Neural cell (in vitro differentiated cells): ENCODE measurements around the gene SLC22A16. TPM values are rescaled to one million over a fixed set of nuclear protein-coding genes. Genes with fewer than 3 reads are reported as not detected.

Experiments
- H2AFZ ChIP-seq: fragments of 200-600, 300-800 bp; sonication (generic), shearing (Covaris generic); 2 replicates; pipeline ENCODE4 v1.6.0; 2014; ENCODE audit warnings: low read depth, mild to moderate bottlenecking, antibody characterized with exemption, low read length, moderate library complexity
- H3F3A ChIP-seq: fragments of 200-600 bp; shearing (Covaris generic); 2 replicates; pipeline ENCODE4 v1.6.1; 2016; ENCODE audit warnings: mild to moderate bottlenecking, moderate library complexity, mixed read lengths, antibody characterized with exemption, low read length; ENCODE audit not compliant: insufficient read depth, poor library complexity, severe bottlenecking
- H3K27ac ChIP-seq: fragments of 200-600, 300-800 bp; sonication (generic), shearing (Covaris generic); 2 replicates; pipeline ENCODE4 v1.5.1; 2014; ENCODE audit warnings: mild to moderate bottlenecking, low read length, moderate library complexity
- H3K27me3 ChIP-seq: fragments of 300-800, 200-600 bp; sonication (generic), shearing (Covaris generic); 2 replicates; pipeline ENCODE4 v1.6.0; 2014; ENCODE audit warnings: mild to moderate bottlenecking, low read depth, low read length, moderate library complexity; ENCODE audit not compliant: insufficient read depth
- H3K36me3 ChIP-seq: fragments of 300-800, 200-600 bp; sonication (generic), shearing (Covaris generic); 2 replicates; pipeline ENCODE4 v1.5.1; 2014; ENCODE audit warnings: mild to moderate bottlenecking, antibody characterized with exemption, low read length, moderate library complexity; ENCODE audit not compliant: insufficient read depth
- H3K4me2 ChIP-seq: fragments of 300-800, 200-600 bp; sonication (generic), shearing (Covaris generic); 2 replicates; pipeline ENCODE4 v1.6.0; 2014; ENCODE audit warnings: mild to moderate bottlenecking, low read length
- H3K4me3 ChIP-seq: fragments of 300-800, 200-600 bp; sonication (generic), shearing (Covaris generic); 2 replicates; pipeline ENCODE4 v1.5.1; 2014; ENCODE audit warnings: mild to moderate bottlenecking, low read length, moderate library complexity
- H3K79me2 ChIP-seq: fragments of 200-600 bp; shearing (Covaris generic); replicated peaks from 2 replicates; pipeline ENCODE4 v1.6.0; 2014; ENCODE audit warnings: mild to moderate bottlenecking, low read length, moderate library complexity; ENCODE audit not compliant: insufficient read depth
- H3K9ac ChIP-seq: fragments of 300-800, 200-600 bp; sonication (generic), shearing (Covaris generic); 2 replicates; pipeline ENCODE4 v1.6.1; 2016; ENCODE audit warnings: mild to moderate bottlenecking, low read length, mixed read lengths
- H3K9me2 ChIP-seq: fragments of 200-600 bp; shearing (Covaris generic); 2 replicates; pipeline ENCODE4 v1.6.1; 2016; ENCODE audit warnings: mild to moderate bottlenecking, low read length, mixed read lengths; ENCODE audit not compliant: insufficient read depth
- H3K9me3 ChIP-seq: fragments of 200-600, 300-800 bp; sonication (generic), shearing (Covaris generic); 2 replicates; pipeline ENCODE4 v1.6.1; 2016; ENCODE audit warnings: mild to moderate bottlenecking, mixed run types, low read length, moderate library complexity, mixed read lengths
- H4K20me1 ChIP-seq: fragments of 200-600 bp; shearing (Covaris generic); 2 replicates; pipeline ENCODE4 v1.6.1; 2016; ENCODE audit warnings: mild to moderate bottlenecking, mixed run types; ENCODE audit not compliant: insufficient read depth
- EP300 ChIP-seq: fragments of 450-650 bp; conservative IDR thresholded peaks from 2 replicates; pipeline ENCODE4 v1.6.1; 2014; ENCODE audit warnings: antibody characterized with exemption, mild to moderate bottlenecking, moderate library complexity; ENCODE audit not compliant: poor library complexity, severe bottlenecking
- EZH2 ChIP-seq: fragments of 200-600, 300-800 bp; shearing (Covaris generic), sonication (generic); IDR thresholded peaks from 2 replicates; pipeline ENCODE4 v1.6.1; 2014; ENCODE audit warnings: antibody characterized with exemption, low read length, borderline replicate concordance, mild to moderate bottlenecking; ENCODE audit not compliant: insufficient read depth, poor library complexity, severe bottlenecking
- MXI1 ChIP-seq: fragments of 450-650 bp; conservative IDR thresholded peaks from 2 replicates; pipeline ENCODE4 v1.6.1; 2014; ENCODE audit warnings: antibody characterized with exemption, mild to moderate bottlenecking; ENCODE audit not compliant: poor library complexity, severe bottlenecking
- POLR2AphosphoS5 ChIP-seq: IDR thresholded peaks from 2 replicates; pipeline ENCODE4 v1.6.1; 2012
- RAD21 ChIP-seq: fragments of 450-650 bp; conservative IDR thresholded peaks from 2 replicates; pipeline ENCODE4 v1.6.1; 2014; ENCODE audit warnings: antibody characterized with exemption, mild to moderate bottlenecking, moderate library complexity
- SMC3 ChIP-seq: fragments of 450-650 bp; conservative IDR thresholded peaks from 2 replicates; pipeline ENCODE4 v1.6.1; 2014; ENCODE audit warnings: antibody characterized with exemption, mild to moderate bottlenecking, moderate library complexity; ENCODE audit not compliant: poor library complexity
- TAF1 ChIP-seq: IDR thresholded peaks from 2 replicates; pipeline ENCODE4 v1.6.1; 2012; ENCODE audit warnings: low read depth
- polyA plus RNA-seq: library from polyadenylated mRNA; depleted of rRNA; stranded (reverse); fragments of >200 nt; gene quantifications from 2 replicates; pipeline ENCODE4 v1.2.3, GENCODE V29; 2014
- TF ChIP-seq, protein P1 (sequence below): IDR thresholded peaks from 2 replicates; pipeline ENCODE4 v1.6.1; 2012; ENCODE audit warnings: borderline replicate concordance
- TF ChIP-seq, protein P2 (sequence below): fragments of 450-650 bp; IDR thresholded peaks from 2 replicates; pipeline ENCODE4 v1.5.1; 2014; ENCODE audit warnings: antibody characterized with exemption, mild to moderate bottlenecking, moderate library complexity; ENCODE audit not compliant: poor library complexity, severe bottlenecking

Gene SLC22A16
- polyA plus RNA-seq, 1 donor from 2014 or later: not detected

GRCh38 chr6:110462884-110463481 is 13.4 kb downstream of the SLC22A16 start:
- Histone ChIP-seq H3K36me3 (no peaks in the 10 kb centered on the region), H3K9ac (no peak overlapping the region), H3K9me3 (peaks cover 6% of the 10 kb centered on the region), H3K27me3 (no peaks in the 10 kb centered on the region), H3F3A (no peaks in the 10 kb centered on the region), H3K27ac (no peak overlapping the region), H2AFZ (no peak overlapping the region), H3K4me3 (no peak overlapping the region), H3K79me2 (no peaks in the 10 kb centered on the region), H3K9me2 (no peaks in the 10 kb centered on the region), H4K20me1 (no peaks in the 10 kb centered on the region), H3K4me2 (no peak overlapping the region)
- TF ChIP-seq MXI1: no peak
- no peak for TF ChIP-seq SMC3
- no peak for TF ChIP-seq RAD21
- TF ChIP-seq, protein P1, sequence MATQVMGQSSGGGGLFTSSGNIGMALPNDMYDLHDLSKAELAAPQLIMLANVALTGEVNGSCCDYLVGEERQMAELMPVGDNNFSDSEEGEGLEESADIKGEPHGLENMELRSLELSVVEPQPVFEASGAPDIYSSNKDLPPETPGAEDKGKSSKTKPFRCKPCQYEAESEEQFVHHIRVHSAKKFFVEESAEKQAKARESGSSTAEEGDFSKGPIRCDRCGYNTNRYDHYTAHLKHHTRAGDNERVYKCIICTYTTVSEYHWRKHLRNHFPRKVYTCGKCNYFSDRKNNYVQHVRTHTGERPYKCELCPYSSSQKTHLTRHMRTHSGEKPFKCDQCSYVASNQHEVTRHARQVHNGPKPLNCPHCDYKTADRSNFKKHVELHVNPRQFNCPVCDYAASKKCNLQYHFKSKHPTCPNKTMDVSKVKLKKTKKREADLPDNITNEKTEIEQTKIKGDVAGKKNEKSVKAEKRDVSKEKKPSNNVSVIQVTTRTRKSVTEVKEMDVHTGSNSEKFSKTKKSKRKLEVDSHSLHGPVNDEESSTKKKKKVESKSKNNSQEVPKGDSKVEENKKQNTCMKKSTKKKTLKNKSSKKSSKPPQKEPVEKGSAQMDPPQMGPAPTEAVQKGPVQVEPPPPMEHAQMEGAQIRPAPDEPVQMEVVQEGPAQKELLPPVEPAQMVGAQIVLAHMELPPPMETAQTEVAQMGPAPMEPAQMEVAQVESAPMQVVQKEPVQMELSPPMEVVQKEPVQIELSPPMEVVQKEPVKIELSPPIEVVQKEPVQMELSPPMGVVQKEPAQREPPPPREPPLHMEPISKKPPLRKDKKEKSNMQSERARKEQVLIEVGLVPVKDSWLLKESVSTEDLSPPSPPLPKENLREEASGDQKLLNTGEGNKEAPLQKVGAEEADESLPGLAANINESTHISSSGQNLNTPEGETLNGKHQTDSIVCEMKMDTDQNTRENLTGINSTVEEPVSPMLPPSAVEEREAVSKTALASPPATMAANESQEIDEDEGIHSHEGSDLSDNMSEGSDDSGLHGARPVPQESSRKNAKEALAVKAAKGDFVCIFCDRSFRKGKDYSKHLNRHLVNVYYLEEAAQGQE: no peak
- no peak for TF ChIP-seq POLR2AphosphoS5
- no peak for TF ChIP-seq EP300
- TF ChIP-seq, protein P2, sequence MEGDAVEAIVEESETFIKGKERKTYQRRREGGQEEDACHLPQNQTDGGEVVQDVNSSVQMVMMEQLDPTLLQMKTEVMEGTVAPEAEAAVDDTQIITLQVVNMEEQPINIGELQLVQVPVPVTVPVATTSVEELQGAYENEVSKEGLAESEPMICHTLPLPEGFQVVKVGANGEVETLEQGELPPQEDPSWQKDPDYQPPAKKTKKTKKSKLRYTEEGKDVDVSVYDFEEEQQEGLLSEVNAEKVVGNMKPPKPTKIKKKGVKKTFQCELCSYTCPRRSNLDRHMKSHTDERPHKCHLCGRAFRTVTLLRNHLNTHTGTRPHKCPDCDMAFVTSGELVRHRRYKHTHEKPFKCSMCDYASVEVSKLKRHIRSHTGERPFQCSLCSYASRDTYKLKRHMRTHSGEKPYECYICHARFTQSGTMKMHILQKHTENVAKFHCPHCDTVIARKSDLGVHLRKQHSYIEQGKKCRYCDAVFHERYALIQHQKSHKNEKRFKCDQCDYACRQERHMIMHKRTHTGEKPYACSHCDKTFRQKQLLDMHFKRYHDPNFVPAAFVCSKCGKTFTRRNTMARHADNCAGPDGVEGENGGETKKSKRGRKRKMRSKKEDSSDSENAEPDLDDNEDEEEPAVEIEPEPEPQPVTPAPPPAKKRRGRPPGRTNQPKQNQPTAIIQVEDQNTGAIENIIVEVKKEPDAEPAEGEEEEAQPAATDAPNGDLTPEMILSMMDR: no peak
- TF ChIP-seq EZH2: no peak
- no peak for TF ChIP-seq TAF1

DNA sequence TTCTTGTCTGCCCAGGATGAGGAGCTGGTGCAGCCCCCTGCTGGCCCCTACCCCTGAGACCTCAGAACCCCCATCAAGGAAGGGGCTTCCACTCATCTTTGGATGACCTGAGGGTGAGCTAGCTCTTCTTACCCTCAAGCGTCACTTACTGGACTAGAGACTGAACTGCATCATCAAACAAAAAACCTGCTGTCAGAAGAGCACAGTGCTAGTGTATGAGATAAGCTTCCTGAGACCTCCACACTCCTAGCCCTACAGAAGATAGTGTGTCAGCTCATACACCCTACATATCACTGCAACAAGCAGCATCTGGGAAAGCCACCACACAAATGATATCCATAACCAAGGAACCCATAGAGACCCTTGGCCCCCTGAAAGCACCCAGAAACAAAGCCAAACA is 15.0 kb downstream of the SLC22A16 start:
- Histone ChIP-seq H3K4me3 (no peak overlapping the region), H3K36me3 (no peaks in the 10 kb centered on the region), H3K9ac (no peak overlapping the region), H3K27ac (no peak overlapping the region), H3K27me3 (no peaks in the 10 kb centered on the region), H3K9me2 (no peaks in the 10 kb centered on the region), H3F3A (no peaks in the 10 kb centered on the region), H2AFZ (no peak overlapping the region), H3K4me2 (no peak overlapping the region), H3K9me3 (peaks cover 6% of the 10 kb centered on the region), H3K79me2 (no peaks in the 10 kb centered on the region), H4K20me1 (no peaks in the 10 kb centered on the region)
- TF ChIP-seq MXI1 (no peak), RAD21 (no peak), SMC3 (no peak), POLR2AphosphoS5 (no peak), TAF1 (no peak), EP300 (no peak), EZH2 (no peak)
- TF ChIP-seq, protein P1: no peak
- TF ChIP-seq, protein P2: no peak
